ENCODE measurements around the gene DAAM2.

The DAAM2 gene

GRCh38 chr6:39811835-39812345 lies 19.7 kb downstream of the DAAM2 start:
- no peaks in the 10 kb centered on the region for H3K36me3 ChIP-seq (ENCODE audit: control insufficient read depth, insufficient read depth, low read length)
- no peaks in the 10 kb centered on the region for H3K9me3 ChIP-seq (ENCODE audit: control insufficient read depth, insufficient read depth, low read length)
- H3K4me3 ChIP-seq (ENCODE audit: low read depth, low read length), result no peak overlapping the region
- peaks cover 2% of the 10 kb centered on the region for H3K27me3 ChIP-seq (ENCODE audit: control insufficient read depth, insufficient read depth, low read length)
- peaks cover 4% of the 10 kb centered on the region for H3K4me1 ChIP-seq (ENCODE audit: control insufficient read depth, insufficient read depth, low read length)
- H3K9ac ChIP-seq (ENCODE audit: low read depth, low read length), result no peak overlapping the region

DNA sequence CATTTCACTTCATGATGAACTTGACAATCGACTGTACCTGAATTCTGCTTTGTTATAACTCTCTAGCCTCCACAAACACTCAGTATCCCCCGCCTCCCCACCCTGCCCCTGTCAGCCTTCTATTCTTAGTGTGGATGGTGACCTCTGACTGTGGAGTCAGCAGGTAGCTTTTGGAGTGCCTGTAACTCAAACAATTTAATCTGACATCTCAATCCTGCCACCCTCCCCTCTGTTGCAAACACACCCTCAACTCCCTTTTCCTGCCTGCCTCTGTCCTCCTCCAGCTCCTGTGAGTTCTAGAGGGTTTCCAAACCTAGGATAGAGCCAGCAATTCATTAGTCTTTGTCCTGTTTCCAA lies 20.3 kb downstream of the DAAM2 start:
- Histone ChIP-seq H3K9me3 (ENCODE audit: control insufficient read depth, insufficient read depth, low read length) (no peaks in the 10 kb centered on the region), H3K4me1 (ENCODE audit: control insufficient read depth, insufficient read depth, low read length) (peaks cover 4% of the 10 kb centered on the region), H3K27me3 (ENCODE audit: control insufficient read depth, insufficient read depth, low read length) (peaks cover 2% of the 10 kb centered on the region), H3K36me3 (ENCODE audit: control insufficient read depth, insufficient read depth, low read length) (no peaks in the 10 kb centered on the region), H3K9ac (ENCODE audit: low read depth, low read length) (no peak overlapping the region), H3K4me3 (ENCODE audit: low read depth, low read length) (no peak overlapping the region)

DNA sequence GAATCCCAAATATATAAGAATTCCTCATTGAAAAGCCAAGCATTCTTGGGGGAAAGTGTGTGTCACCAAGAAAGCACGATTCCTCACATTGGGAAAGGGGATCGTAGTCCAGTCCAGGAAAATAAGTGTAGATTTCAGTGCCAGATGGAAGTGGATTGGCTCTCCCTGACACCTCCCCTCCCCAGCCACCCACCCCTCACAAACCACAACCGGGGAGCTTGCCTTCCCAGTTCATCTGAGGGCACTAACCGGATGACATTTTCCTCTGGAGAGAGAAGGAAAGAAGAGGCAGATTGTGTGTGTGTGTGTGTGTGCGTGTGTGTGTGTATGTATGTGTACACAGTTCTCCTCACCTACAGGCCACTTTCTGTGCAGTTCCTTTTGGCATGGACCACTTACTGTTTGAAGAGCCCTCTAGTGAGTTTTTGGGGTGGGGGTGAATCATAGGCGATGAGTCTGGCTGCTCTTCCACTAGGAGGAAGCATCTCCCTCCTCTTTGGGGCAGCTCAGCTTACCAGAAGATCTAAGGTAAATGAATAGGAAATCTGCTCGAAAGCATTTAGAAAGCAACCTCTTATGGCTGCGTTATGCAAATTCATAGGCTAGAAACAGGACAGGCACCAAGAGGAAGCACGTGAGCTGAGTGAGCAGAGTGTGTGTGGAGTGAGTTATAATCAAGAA lies 20.8 kb downstream of the DAAM2 start:
- no peak overlapping the region for H3K9ac ChIP-seq (ENCODE audit: low read depth, low read length)
- no peaks in the 10 kb centered on the region for H3K9me3 ChIP-seq (ENCODE audit: control insufficient read depth, insufficient read depth, low read length)
- peaks cover 4% of the 10 kb centered on the region for H3K4me1 ChIP-seq (ENCODE audit: control insufficient read depth, insufficient read depth, low read length)
- peaks cover 2% of the 10 kb centered on the region for H3K27me3 ChIP-seq (ENCODE audit: control insufficient read depth, insufficient read depth, low read length)
- H3K36me3 ChIP-seq (ENCODE audit: control insufficient read depth, insufficient read depth, low read length), result no peaks in the 10 kb centered on the region
- no peak overlapping the region for H3K4me3 ChIP-seq (ENCODE audit: low read depth, low read length)

DNA sequence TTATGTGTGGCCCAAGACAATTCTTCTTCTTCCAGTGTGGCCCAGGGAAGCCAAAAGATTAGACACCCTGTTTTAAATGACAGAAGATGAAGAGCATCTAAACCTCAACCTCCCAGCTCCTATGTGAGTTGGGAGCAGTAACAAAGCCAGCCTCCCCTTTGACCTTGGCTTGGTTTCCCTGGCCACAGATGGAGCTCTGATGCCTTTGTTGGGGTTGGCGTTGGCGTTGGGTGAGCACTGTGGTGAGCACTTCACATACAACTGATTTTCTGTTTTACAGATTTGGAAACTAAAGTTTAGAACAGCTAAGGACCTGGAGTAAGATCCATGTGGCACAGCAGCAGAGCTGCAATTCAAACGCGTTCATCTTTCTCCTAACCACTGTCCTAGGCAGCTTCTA lies 22.1 kb downstream of the DAAM2 start:
- Histone ChIP-seq H3K4me1 (ENCODE audit: control insufficient read depth, insufficient read depth, low read length) (no peaks in the 10 kb centered on the region), H3K27me3 (ENCODE audit: control insufficient read depth, insufficient read depth, low read length) (no peaks in the 10 kb centered on the region), H3K9ac (ENCODE audit: low read depth, low read length) (no peak overlapping the region), H3K36me3 (ENCODE audit: control insufficient read depth, insufficient read depth, low read length) (no peaks in the 10 kb centered on the region), H3K4me3 (ENCODE audit: low read depth, low read length) (no peak overlapping the region), H3K9me3 (ENCODE audit: control insufficient read depth, insufficient read depth, low read length) (no peaks in the 10 kb centered on the region)

GRCh38 chr6:39815356-39815755 lies 23.2 kb downstream of the DAAM2 start:
- no peak overlapping the region for H3K4me3 ChIP-seq (ENCODE audit: low read depth, low read length)
- no peaks in the 10 kb centered on the region for H3K9me3 ChIP-seq (ENCODE audit: control insufficient read depth, insufficient read depth, low read length)
- H3K9ac ChIP-seq (ENCODE audit: low read depth, low read length), result no peak overlapping the region
- no peaks in the 10 kb centered on the region for H3K27me3 ChIP-seq (ENCODE audit: control insufficient read depth, insufficient read depth, low read length)
- no peaks in the 10 kb centered on the region for H3K4me1 ChIP-seq (ENCODE audit: control insufficient read depth, insufficient read depth, low read length)
- H3K36me3 ChIP-seq (ENCODE audit: control insufficient read depth, insufficient read depth, low read length), result no peaks in the 10 kb centered on the region

DNA sequence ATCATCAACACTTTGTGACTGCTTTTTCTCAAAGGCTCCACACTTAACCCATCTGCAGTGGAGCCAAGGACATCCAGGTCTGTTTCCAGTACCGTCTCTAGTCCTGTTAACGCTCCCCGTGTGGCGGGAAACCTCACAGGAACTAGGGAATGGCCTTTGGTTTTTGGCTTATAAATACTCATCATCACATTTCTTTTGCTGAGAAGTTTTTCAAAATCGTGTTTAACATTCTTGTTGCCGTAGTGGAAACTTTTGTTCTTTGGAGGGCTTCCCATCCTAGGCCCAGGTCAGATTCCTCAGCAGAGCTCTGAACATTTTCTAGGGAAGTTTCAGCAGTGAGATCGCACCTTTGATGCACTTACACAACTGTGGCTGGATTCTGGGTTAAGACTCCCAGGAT lies 24.6 kb downstream of the DAAM2 start:
- Histone ChIP-seq H3K4me1 (ENCODE audit: control insufficient read depth, insufficient read depth, low read length) (no peaks in the 10 kb centered on the region), H3K9me3 (ENCODE audit: control insufficient read depth, insufficient read depth, low read length) (no peaks in the 10 kb centered on the region), H3K9ac (ENCODE audit: low read depth, low read length) (no peak overlapping the region), H3K36me3 (ENCODE audit: control insufficient read depth, insufficient read depth, low read length) (no peaks in the 10 kb centered on the region), H3K4me3 (ENCODE audit: low read depth, low read length) (no peak overlapping the region), H3K27me3 (ENCODE audit: control insufficient read depth, insufficient read depth, low read length) (no peaks in the 10 kb centered on the region)

- H3K9ac ChIP-seq (ENCODE audit: low read depth, low read length), result no peak overlapping the region
- H3K4me1 ChIP-seq (ENCODE audit: control insufficient read depth, insufficient read depth, low read length), result no peaks in the 10 kb centered on the region
- no peaks in the 10 kb centered on the region for H3K27me3 ChIP-seq (ENCODE audit: control insufficient read depth, insufficient read depth, low read length)
- no peaks in the 10 kb centered on the region for H3K9me3 ChIP-seq (ENCODE audit: control insufficient read depth, insufficient read depth, low read length)
- no peaks in the 10 kb centered on the region for H3K36me3 ChIP-seq (ENCODE audit: control insufficient read depth, insufficient read depth, low read length)
- no peak overlapping the region for H3K4me3 ChIP-seq (ENCODE audit: low read depth, low read length)
These were observed 26.5 kb downstream of the DAAM2 start for GRCh38 chr6:39818695-39819094.

DNA sequence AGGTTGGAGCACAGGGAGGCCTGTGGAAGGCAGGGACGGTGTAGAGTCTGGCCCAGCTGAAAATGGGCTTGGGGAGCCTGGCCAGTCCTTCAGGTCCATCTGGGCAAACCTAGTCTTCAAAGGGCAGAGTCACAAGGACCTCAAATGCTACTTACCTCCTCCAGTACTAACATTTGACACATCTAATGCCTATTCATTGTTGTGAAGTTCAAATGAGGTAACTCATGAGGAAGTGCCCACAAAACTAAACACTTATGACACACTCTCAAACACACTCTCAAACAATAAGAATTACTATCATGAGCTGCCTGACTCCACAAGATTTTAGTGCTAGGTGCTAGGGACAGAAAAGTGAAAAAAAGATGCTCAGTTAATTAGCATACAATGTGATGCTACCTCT lies 27.1 kb downstream of the DAAM2 start:
- Histone ChIP-seq H3K36me3 (ENCODE audit: control insufficient read depth, insufficient read depth, low read length) (no peaks in the 10 kb centered on the region), H3K4me1 (ENCODE audit: control insufficient read depth, insufficient read depth, low read length) (peaks cover 2% of the 10 kb centered on the region), H3K9ac (ENCODE audit: low read depth, low read length) (no peak overlapping the region), H3K27me3 (ENCODE audit: control insufficient read depth, insufficient read depth, low read length) (no peaks in the 10 kb centered on the region), H3K4me3 (ENCODE audit: low read depth, low read length) (no peak overlapping the region), H3K9me3 (ENCODE audit: control insufficient read depth, insufficient read depth, low read length) (no peaks in the 10 kb centered on the region)

GRCh38 chr6:39819676-39820075 lies 27.5 kb downstream of the DAAM2 start:
- H3K4me1 ChIP-seq (ENCODE audit: control insufficient read depth, insufficient read depth, low read length), result peaks cover 2% of the 10 kb centered on the region
- no peaks in the 10 kb centered on the region for H3K27me3 ChIP-seq (ENCODE audit: control insufficient read depth, insufficient read depth, low read length)
- H3K9ac ChIP-seq (ENCODE audit: low read depth, low read length), result no peak overlapping the region
- no peaks in the 10 kb centered on the region for H3K9me3 ChIP-seq (ENCODE audit: control insufficient read depth, insufficient read depth, low read length)
- H3K36me3 ChIP-seq (ENCODE audit: control insufficient read depth, insufficient read depth, low read length), result no peaks in the 10 kb centered on the region
- H3K4me3 ChIP-seq (ENCODE audit: low read depth, low read length), result no peak overlapping the region

GRCh38 chr6:39820553-39820952 lies 28.4 kb downstream of the DAAM2 start:
- Histone ChIP-seq H3K9ac (ENCODE audit: low read depth, low read length) (no peak overlapping the region), H3K4me1 (ENCODE audit: control insufficient read depth, insufficient read depth, low read length) (peaks cover 2% of the 10 kb centered on the region), H3K4me3 (ENCODE audit: low read depth, low read length) (no peak overlapping the region), H3K27me3 (ENCODE audit: control insufficient read depth, insufficient read depth, low read length) (no peaks in the 10 kb centered on the region), H3K36me3 (ENCODE audit: control insufficient read depth, insufficient read depth, low read length) (no peaks in the 10 kb centered on the region), H3K9me3 (ENCODE audit: control insufficient read depth, insufficient read depth, low read length) (no peaks in the 10 kb centered on the region)

DNA sequence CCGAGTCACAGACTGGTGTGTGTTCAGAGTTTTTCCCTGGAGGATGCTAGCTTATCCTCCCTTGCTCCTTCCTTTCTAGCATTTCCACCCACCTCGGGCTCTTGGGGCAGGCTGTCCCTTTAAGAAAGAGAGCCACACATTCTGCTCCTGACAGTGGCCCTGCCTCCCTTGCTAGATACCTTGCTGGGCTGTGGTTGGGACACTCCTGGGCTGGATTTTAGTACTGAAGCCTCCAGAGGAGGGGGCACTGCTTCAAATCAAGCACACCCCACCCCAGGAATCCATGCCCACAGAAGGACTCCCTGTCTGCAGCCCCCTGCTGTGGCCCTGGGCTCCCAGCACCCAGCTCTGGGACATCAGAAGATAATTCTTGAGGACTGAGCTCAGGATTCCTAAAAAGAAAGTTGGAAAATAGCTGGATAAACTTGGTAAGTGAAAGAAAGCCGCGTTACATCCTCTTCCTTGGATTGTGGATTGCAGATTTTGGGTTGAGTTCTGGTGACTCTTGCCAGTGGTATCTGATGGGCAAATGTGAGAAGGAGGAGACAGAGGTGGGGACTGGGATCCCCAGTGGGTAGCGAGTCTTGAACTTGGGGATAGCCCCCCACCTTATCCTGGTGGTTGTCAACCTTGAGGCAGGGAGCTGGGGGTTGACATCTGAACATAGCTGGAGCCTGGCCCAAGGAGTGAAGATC lies 29.0 kb downstream of the DAAM2 start:
- H3K9me3 ChIP-seq (ENCODE audit: control insufficient read depth, insufficient read depth, low read length), result no peaks in the 10 kb centered on the region
- no peak overlapping the region for H3K9ac ChIP-seq (ENCODE audit: low read depth, low read length)
- no peaks in the 10 kb centered on the region for H3K27me3 ChIP-seq (ENCODE audit: control insufficient read depth, insufficient read depth, low read length)
- peaks cover 2% of the 10 kb centered on the region for H3K4me1 ChIP-seq (ENCODE audit: control insufficient read depth, insufficient read depth, low read length)
- H3K4me3 ChIP-seq (ENCODE audit: low read depth, low read length), result no peak overlapping the region
- no peaks in the 10 kb centered on the region for H3K36me3 ChIP-seq (ENCODE audit: control insufficient read depth, insufficient read depth, low read length)

Measured in iPS-15b (cell line).